NB4 (cell line): Measurements from ENCODE around the gene TCP11L2.

Experiments
- MYC ChIP-seq: IDR thresholded peaks from 2 replicates; pipeline ENCODE4 v1.6.1; 2011; ENCODE audit warnings: low read depth, low read length
- POLR2A ChIP-seq: IDR thresholded peaks from 2 replicates; pipeline ENCODE4 v1.6.1; 2011; ENCODE audit warnings: mild to moderate bottlenecking; ENCODE audit not compliant: insufficient read length; ENCODE audit errors: extremely low read depth
- TF ChIP-seq, protein P1 (sequence below): IDR thresholded peaks from one replicate; pipeline ENCODE4 v1.5.1; 2012; ENCODE audit warnings: low read depth, low read length
- TF ChIP-seq, protein P2 (sequence below): IDR thresholded peaks from 2 replicates; pipeline ENCODE4 v1.6.1; 2011; ENCODE audit warnings: low read depth, low read length

- TF ChIP-seq, protein P1, sequence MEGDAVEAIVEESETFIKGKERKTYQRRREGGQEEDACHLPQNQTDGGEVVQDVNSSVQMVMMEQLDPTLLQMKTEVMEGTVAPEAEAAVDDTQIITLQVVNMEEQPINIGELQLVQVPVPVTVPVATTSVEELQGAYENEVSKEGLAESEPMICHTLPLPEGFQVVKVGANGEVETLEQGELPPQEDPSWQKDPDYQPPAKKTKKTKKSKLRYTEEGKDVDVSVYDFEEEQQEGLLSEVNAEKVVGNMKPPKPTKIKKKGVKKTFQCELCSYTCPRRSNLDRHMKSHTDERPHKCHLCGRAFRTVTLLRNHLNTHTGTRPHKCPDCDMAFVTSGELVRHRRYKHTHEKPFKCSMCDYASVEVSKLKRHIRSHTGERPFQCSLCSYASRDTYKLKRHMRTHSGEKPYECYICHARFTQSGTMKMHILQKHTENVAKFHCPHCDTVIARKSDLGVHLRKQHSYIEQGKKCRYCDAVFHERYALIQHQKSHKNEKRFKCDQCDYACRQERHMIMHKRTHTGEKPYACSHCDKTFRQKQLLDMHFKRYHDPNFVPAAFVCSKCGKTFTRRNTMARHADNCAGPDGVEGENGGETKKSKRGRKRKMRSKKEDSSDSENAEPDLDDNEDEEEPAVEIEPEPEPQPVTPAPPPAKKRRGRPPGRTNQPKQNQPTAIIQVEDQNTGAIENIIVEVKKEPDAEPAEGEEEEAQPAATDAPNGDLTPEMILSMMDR = no peak
- TF ChIP-seq POLR2A (no peak), MYC (no peak)
- TF ChIP-seq, protein P2, sequence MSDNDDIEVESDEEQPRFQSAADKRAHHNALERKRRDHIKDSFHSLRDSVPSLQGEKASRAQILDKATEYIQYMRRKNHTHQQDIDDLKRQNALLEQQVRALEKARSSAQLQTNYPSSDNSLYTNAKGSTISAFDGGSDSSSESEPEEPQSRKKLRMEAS = no peak
Measured at GRCh38 chr12:106284358-106285105, 18.0 kb upstream of the TCP11L2 start.
